ENCODE results near the gene RABGAP1.

The RABGAP1 gene

GRCh38 chr9:122946461-122947005 is 5.7 kb downstream of the RABGAP1 start:
- no peak for DNase-seq

GRCh38 chr9:122948313-122948712 is 7.5 kb downstream of the RABGAP1 start:
- DNase-seq: no peak

GRCh38 chr9:122949696-122950095 is 8.9 kb downstream of the RABGAP1 start:
- DNase-seq: no peak

GRCh38 chr9:122950263-122950662 is 9.4 kb downstream of the RABGAP1 start:
- no peak for DNase-seq

- no peak for DNase-seq
Measured at GRCh38 chr9:122951056-122951455, 10.2 kb downstream of the RABGAP1 start.

- no peak for DNase-seq
Measured at GRCh38 chr9:122954253-122954691, 13.5 kb downstream of the RABGAP1 start.

GRCh38 chr9:122955961-122956360 is 15.1 kb downstream of the RABGAP1 start:
- no peak for DNase-seq

GRCh38 chr9:122961139-122961538 is 20.3 kb downstream of the RABGAP1 start:
- DNase-seq: no peak

GRCh38 chr9:122975196-122975595 is 34.4 kb downstream of the RABGAP1 start:
- DNase-seq: no peak

- DNase-seq: no peak
Measured at GRCh38 chr9:122978601-122979000, 37.8 kb downstream of the RABGAP1 start.

- no peak for DNase-seq
Measured at GRCh38 chr9:122986010-122986409, 45.2 kb downstream of the RABGAP1 start.

GRCh38 chr9:122988141-122988540 is 47.3 kb downstream of the RABGAP1 start:
- no peak for DNase-seq

GRCh38 chr9:122988920-122989621 is 48.3 kb downstream of the RABGAP1 start:
- no peak for DNase-seq

GRCh38 chr9:122991370-122991830 is 50.6 kb downstream of the RABGAP1 start:
- no peak for DNase-seq

GRCh38 chr9:122996586-122996985 is 55.8 kb downstream of the RABGAP1 start:
- DNase-seq: no peak

- DNase-seq: no peak
Measured at GRCh38 chr9:122998448-122998847, 57.6 kb downstream of the RABGAP1 start.

- DNase-seq: no peak
Measured at GRCh38 chr9:123000371-123001068, 59.7 kb downstream of the RABGAP1 start.

GRCh38 chr9:123002754-123003153 is 61.9 kb downstream of the RABGAP1 start:
- no peak for DNase-seq

- DNase-seq: no peak
Measured at GRCh38 chr9:123003466-123003865, 62.6 kb downstream of the RABGAP1 start.

GRCh38 chr9:123005964-123006363 is 65.1 kb downstream of the RABGAP1 start:
- no peak for DNase-seq

GRCh38 chr9:123007269-123007668 is 66.4 kb downstream of the RABGAP1 start:
- DNase-seq: no peak

- no peak for DNase-seq
Measured at GRCh38 chr9:123008909-123009308, 68.1 kb downstream of the RABGAP1 start.

- DNase-seq: no peak
Measured at GRCh38 chr9:123011380-123011779, 70.6 kb downstream of the RABGAP1 start.

- DNase-seq: no peak
Measured at GRCh38 chr9:123011878-123012528, 71.2 kb downstream of the RABGAP1 start.

Data from NCI-H1048 (cell line).